Lower leg skin (tissue), 3 donors: ENCODE data around the gene PRSS23.

Experiments
- POLR2A ChIP-seq, 2 donors: fragments of 450-650 bp; IDR thresholded peaks; one replicate each; pipeline ENCODE4 v1.6.1; 2016 to 2017; ENCODE audit warnings: antibody characterized with exemption in 2 of 2, mild to moderate bottlenecking in 1 of 2, moderate library complexity in 1 of 2
- TF ChIP-seq, protein P1 (sequence below), 3 donors: fragments of 450-650 bp; IDR thresholded peaks; one replicate each; pipeline ENCODE4 v1.5.1; 2016; ENCODE audit warnings: antibody characterized with exemption in 3 of 3, mild to moderate bottlenecking in 3 of 3, moderate library complexity in 2 of 3

DNA sequence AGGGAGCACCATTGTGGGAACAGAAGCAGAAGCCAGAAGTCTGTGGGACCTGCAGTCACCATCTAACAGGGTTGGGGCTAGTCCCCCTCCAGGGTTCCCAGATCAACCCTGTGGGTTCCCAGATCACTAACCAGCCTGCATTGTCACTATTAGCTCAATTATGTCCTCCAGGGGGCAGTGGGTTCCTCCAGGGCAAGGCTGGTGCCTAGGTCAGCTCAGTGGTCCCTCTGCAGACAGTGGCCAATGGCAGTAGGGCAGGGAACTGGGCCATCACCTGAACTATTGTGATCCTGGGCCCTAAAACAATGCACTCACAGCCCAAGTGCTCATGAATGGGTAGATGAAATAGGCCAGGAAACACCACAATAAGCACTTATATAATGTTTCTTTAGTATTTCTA lies 18.8 kb upstream of the PRSS23 start:
- TF ChIP-seq, protein P1, sequence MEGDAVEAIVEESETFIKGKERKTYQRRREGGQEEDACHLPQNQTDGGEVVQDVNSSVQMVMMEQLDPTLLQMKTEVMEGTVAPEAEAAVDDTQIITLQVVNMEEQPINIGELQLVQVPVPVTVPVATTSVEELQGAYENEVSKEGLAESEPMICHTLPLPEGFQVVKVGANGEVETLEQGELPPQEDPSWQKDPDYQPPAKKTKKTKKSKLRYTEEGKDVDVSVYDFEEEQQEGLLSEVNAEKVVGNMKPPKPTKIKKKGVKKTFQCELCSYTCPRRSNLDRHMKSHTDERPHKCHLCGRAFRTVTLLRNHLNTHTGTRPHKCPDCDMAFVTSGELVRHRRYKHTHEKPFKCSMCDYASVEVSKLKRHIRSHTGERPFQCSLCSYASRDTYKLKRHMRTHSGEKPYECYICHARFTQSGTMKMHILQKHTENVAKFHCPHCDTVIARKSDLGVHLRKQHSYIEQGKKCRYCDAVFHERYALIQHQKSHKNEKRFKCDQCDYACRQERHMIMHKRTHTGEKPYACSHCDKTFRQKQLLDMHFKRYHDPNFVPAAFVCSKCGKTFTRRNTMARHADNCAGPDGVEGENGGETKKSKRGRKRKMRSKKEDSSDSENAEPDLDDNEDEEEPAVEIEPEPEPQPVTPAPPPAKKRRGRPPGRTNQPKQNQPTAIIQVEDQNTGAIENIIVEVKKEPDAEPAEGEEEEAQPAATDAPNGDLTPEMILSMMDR (IDR thresholded peaks at IDR 0.05), result no peak
- TF ChIP-seq POLR2A (IDR thresholded peaks at IDR 0.05), result no peak
